ENCODE results near the gene ST8SIA5. TPM values are rescaled to one million over a fixed set of nuclear protein-coding genes. Genes with fewer than 3 reads are reported as not detected.

Gene ST8SIA5
- total RNA-seq, 1 experiment from 2014 or later: 0.54 TPM

GRCh38 chr18:46722051-46722450, 34.8 kb downstream of the ST8SIA5 start (continued):
- TF ChIP-seq RAD21 (IDR thresholded peaks at IDR 0.05; ENCODE audit: low read depth): no peak

GRCh38 chr18:46721331-46721730, 35.5 kb downstream of the ST8SIA5 start:
- H3K4me2 ChIP-seq (ENCODE audit: low read length): no peak overlapping the region
- POLR2A ChIA-PET: no interaction called here
- no peaks in the 10 kb centered on the region for H3K36me3 ChIP-seq (ENCODE audit: control insufficient read depth in 1 of 2, insufficient read depth in 2 of 2, low read length in 2 of 2)
- H3K9ac ChIP-seq (ENCODE audit: low read length): no peak overlapping the region
- no peak overlapping the region for H3K4me3 ChIP-seq (replicated peaks in 1 of 2; ENCODE audit: low read depth in 1 of 2, low read length in 2 of 2)
- intact Hi-C loops (cut with micrococcal nuclease): no loop called here
- peaks cover 4 to 17% of the 10 kb centered on the region in 2 experiments; a peak in 2 of 4 replicates for H3K4me1 ChIP-seq (ENCODE audit: control insufficient read depth in 1 of 2, insufficient read depth in 2 of 2, low read length in 2 of 2)
- TF ChIP-seq CTCF (IDR thresholded peaks at IDR 0.05 in 2 of 3, conservative IDR thresholded peaks at IDR 0.05 in 1 of 3; ENCODE audit: borderline replicate concordance in 1 of 3, insufficient read depth in 1 of 3, low read depth in 2 of 3, low read length in 2 of 3): no peak
- TF ChIP-seq EZH2 (IDR thresholded peaks at IDR 0.05): no peak
- no peak for TF ChIP-seq ZNF274 (IDR thresholded peaks at IDR 0.05; ENCODE audit: low read depth, low read length)
- no peak for TF ChIP-seq ATF3 (IDR thresholded peaks at IDR 0.05)
- no peak for TF ChIP-seq CBX3 (IDR thresholded peaks at IDR 0.05; ENCODE audit: low read depth)
- TF ChIP-seq EGR1 (IDR thresholded peaks at IDR 0.05; ENCODE audit: low read depth): no peak
- TF ChIP-seq JUND (IDR thresholded peaks at IDR 0.05): no peak
- TF ChIP-seq YY1 (IDR thresholded peaks at IDR 0.05; ENCODE audit: extremely low read depth, insufficient replicate concordance, low read depth, low read length): no peak
- TF ChIP-seq SP1 (IDR thresholded peaks at IDR 0.05; ENCODE audit: low read depth): no peak
- no peak for TF ChIP-seq SRF (IDR thresholded peaks at IDR 0.05; ENCODE audit: low read depth)
- TF ChIP-seq SIN3A (IDR thresholded peaks at IDR 0.05; ENCODE audit: low read depth): no peak
- TF ChIP-seq, protein P1, sequence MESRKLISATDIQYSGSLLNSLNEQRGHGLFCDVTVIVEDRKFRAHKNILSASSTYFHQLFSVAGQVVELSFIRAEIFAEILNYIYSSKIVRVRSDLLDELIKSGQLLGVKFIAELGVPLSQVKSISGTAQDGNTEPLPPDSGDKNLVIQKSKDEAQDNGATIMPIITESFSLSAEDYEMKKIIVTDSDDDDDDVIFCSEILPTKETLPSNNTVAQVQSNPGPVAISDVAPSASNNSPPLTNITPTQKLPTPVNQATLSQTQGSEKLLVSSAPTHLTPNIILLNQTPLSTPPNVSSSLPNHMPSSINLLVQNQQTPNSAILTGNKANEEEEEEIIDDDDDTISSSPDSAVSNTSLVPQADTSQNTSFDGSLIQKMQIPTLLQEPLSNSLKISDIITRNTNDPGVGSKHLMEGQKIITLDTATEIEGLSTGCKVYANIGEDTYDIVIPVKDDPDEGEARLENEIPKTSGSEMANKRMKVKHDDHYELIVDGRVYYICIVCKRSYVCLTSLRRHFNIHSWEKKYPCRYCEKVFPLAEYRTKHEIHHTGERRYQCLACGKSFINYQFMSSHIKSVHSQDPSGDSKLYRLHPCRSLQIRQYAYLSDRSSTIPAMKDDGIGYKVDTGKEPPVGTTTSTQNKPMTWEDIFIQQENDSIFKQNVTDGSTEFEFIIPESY (IDR thresholded peaks at IDR 0.05; ENCODE audit: extremely low read depth, insufficient replicate concordance, low read length): no peak
- no peak overlapping the region for H2AFZ ChIP-seq (ENCODE audit: low read depth, low read length, poor library complexity, severe bottlenecking)
- H3K9me3 ChIP-seq (ENCODE audit: control insufficient read depth in 1 of 2, insufficient read depth in 1 of 2, low read depth in 1 of 2, low read length in 2 of 2): no peaks in the 10 kb centered on the region
- no TSS peak for BruUV-seq (replicated peaks)
- no peaks in the 10 kb centered on the region for H3K79me2 ChIP-seq (ENCODE audit: insufficient read depth, low read length)
- ATAC-seq: no peak
- DNase-seq (ENCODE audit: low read depth, low spot score): no peak
- no peaks in the 10 kb centered on the region for H4K20me1 ChIP-seq (ENCODE audit: insufficient read depth)
- CTCF ChIA-PET: no interaction called here
- H3K27me3 ChIP-seq (ENCODE audit: insufficient read depth, low read length): no peaks in the 10 kb centered on the region
- no peak overlapping the region for H3K27ac ChIP-seq (ENCODE audit: low read depth, low read length)
- H3K9me2 ChIP-seq (ENCODE audit: insufficient read depth): no peaks in the 10 kb centered on the region
- RAD21 ChIA-PET (ENCODE audit: low non-redundant PET in 1 of 2, low total read pairs in 2 of 2, uncharacterized antibody in 2 of 2, unreplicated experiment in 2 of 2): no interaction called here

Data from HCT116 (cell line).